NCI-H2107 treated with DMSO at 0.1 percent for 48 hours (cell line): ENCODE data around the gene PON2.
"Not testable (repeated sequence)": the region's sequence is repeated elsewhere in the genome, so short reads cannot be mapped to it uniquely, and the experiment has no call there.

Experiments used
- DNase-seq: peaks from one replicate; lab custom pipeline; 2025; ENCODE audit not compliant: unreplicated experiment; lab: John Stamatoyannopoulos, UW

The PON2 gene

GRCh38 chr7:95407751-95408150, 27.1 kb downstream of the PON2 start:
- DNase-seq, result no peak

DNA sequence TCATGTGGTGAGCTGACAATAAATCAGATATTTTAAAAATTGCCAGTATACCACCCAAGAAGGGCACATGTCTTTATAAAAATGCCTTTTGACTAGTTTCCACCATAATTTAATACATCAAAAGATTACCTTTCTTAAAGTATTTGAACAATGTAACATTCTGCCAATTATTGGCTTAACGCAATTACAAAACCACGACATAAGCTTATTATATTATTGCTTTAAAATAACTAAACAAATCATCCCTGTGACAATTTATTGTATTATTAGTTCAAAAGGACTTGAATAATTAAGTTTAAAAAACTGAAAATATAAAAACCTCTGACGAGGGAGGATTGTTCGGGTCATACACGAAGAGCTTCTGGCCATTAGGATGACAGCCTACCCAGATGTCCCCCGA, 29.0 kb downstream of the PON2 start:
- DNase-seq, result no peak

DNA sequence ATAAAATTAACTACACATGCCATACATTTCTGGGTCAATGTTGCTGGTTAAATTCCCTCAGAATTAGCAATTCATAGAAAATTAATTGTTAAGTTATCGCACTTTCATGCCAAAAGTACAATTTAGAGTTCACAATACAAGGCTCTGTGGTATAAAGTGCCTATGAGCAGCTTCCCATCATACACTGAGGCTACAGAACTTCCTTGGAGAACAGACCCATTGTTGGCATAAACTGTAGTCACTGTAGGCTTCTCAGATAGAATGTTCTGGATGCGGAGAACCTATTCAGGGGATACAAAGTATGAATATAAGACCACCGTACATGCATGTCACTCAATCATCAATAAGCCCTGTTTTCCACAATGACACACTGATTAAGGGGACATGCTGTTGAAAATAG, 29.6 kb downstream of the PON2 start:
- DNase-seq, result no peak

DNA sequence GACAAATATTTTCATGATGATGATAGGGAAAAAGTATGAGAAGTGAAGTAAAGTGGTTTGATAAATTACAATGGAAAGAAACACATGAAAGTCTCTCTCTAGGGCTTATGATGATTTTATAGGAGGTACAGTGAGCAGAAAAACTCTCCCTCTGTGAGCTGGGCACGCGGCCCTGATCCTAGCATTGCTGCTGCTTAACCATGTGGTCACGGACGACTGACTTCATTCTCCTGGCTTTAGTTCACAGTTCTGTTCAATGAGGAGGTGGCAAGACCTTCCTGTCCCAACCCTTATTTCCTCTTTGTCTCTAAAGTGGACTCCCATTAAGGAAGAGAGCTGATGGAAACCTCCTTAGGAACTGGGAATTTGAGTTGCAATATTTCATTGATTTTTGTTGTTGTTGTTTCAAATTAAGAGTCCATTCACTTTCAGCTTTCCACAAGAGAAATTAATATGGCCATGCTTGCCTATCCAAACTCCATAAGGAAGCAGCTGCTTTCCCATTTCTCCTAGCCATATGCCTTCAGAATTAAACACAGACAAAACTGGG, 30.4 kb downstream of the PON2 start:
- DNase-seq, result peak; percentile 74

GRCh38 chr7:95398155-95398940, 36.5 kb downstream of the PON2 start:
- no peak for DNase-seq

DNA sequence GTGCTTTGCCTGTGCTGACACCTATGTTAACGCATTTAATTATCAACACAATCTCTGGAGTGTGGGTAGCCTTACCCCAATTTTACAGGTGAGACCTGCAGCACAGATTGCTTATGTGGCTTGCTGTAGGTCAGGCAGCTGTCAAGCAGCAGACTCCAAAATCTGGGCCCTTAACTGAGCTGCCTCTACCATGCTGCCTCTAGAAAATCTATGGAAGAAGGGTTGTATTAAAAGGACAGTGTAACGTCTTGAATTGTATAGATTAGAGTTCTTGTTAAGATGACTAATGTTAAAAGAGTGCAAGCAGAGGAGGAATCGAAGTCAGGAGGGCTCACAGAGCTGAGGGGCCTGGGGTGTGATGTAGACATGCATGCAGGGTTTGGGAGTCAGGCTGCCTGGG, 37.4 kb downstream of the PON2 start:
- DNase-seq, result no peak

- DNase-seq, result no peak
These were observed 38.4 kb downstream of the PON2 start, which contains the start of gene PON3 for GRCh38 chr7:95396136-95397032. Gene PON3, minus strand, starts transcription at chr7:95396375. Its CDS starts 25 bp downstream, at chr7:95396350.

- DNase-seq, result no peak
These were observed 39.1 kb downstream of the PON2 start for GRCh38 chr7:95395755-95396135.

DNA sequence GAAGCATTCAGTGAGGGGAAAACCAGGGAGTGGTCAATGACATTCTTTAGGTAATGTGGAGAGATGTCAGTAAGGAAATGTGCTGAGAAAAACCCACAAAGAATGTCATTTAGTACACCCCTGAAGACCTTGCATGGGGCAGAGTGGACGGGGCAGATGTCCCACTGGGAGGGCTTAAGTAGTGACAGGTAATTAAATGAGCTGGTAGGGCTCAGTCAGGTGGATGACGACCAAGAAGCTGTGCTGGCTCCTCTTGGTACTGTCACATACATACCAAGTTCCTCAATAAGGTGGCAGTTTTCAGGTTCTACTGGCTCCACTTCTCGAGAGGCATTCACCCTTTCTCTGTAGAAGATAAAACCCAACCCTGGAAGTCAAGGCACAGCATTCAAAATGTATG, 40.5 kb downstream of the PON2 start:
- DNase-seq, result no peak

DNA sequence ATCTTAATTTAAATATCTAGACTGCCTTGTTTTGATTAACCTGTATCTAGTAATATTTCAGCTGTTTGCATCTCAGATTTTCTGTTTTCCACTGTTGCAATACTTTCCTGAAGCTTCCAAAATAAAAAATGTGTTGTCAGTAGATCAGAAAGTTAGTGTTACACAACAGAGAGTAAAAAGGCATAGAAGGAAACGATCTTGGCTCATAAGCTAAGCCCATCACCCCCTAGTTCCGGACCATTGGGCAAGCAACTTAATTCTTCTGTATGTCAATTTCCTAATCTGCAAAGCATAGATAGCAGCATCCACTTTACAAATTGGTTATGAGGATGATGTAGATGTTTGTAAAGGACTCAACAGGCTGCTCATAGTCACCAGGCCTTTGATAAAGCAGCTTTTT, 43.1 kb downstream of the PON2 start:
- no peak for DNase-seq

DNA sequence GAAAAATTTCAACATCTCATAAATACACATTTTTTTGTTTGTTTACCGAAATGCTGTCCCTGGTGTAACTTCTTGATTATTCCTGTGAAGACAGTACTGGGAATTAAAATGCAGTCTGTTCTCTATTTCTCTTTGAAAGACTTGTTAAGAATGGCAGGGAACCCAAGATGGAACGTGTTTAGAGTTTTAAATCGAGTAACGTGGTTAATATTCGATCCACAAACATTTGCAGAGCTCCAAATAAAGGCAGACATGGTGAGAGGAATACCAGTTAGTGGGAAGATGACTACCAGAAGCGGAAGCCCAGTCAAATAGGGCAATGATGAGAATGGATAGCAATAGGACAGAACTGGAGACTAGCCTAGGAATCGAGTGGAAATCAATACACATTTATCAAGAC, 45.3 kb downstream of the PON2 start:
- no peak for DNase-seq

GRCh38 chr7:95379457-95379856, 55.4 kb downstream of the PON2 start:
- not testable (repeated sequence) for DNase-seq

GRCh38 chr7:95376632-95377400, 58.0 kb downstream of the PON2 start:
- DNase-seq, result no peak

DNA sequence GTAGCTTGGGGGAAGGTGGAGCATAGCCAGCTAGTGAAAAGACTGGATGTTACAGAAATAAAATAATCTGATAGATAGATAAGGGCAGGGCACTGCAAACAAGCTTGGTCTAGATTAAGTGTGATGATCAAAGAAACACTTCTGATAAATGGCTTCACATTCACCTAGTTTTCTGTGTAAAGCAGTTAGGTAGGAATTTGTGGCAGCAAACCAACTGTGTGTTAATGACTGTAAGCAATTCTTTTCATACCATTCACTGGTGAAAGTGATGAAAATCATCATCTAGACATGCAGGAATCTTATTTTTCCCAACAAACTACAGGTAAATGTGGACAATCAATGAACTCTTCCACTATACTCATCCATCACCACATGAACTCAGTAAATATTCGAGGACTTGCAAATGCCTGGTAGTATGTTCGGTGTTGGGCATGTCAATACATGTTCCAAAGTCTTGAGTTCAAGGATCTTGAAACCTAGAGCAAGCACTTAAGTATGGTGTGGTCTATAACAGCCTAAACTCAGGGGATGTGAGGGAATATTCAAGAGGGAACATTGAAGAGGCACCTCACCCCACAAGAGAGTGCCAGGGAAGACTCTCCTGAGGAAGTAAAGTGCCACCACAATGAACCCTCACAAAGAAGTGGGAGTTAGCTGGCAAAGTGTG, 59.1 kb downstream of the PON2 start:
- DNase-seq, result no peak

DNA sequence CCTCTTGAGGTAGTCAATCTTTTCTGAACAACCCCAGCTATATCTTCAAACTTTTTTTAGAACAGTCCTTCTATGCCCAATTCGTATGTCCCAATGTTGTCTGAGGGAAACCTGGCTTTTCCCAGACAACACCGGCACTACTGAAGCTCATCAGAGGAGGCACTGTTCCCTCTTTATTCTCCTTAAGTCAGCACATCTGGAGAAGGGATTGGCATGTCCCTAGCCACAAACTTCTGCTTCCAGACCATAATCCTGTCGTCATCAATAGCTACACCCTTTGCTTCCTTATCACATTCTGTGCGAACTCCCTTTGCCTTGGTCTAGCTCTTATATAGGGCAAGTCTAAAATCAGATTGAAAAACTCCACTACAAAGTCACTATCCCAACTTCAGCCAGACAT, 61.5 kb downstream of the PON2 start:
- DNase-seq, result no peak

DNA sequence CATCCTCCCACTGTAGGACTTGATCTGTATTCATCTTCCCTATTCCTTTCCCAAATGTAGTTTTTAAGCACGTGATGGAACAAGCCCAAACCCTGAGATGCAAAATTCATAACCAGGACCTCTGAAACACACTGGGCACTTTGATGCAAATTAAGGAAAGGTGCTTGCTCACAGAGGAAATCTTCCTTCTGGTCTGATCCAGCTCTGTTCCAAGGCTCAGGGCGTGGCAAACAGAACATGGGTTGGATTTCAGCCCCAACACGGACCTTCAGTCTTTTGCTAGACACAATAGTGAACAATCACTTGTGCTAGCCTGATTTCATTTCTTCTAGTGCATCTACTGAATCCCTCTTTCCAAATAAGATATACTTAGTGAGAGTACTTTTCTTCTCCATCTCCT, 66.6 kb downstream of the PON2 start:
- DNase-seq, result no peak

DNA sequence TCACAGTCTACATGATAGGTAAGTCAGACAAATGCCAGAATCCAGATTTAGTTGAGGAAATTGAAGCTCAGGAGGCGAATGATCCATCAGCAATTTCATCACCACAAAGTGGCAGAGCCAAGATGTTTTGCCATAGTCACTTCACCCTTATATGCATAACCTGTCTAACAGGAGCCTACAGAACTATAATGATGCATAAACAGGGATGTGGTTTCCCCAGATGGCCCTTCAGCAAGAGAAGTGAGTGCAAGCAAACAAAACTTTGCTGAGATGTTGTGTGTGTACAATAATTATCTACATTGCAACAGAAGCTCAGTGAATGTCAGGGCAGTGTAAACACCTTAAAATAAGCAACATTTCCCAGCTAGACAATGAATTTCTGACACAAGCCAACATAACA, 67.2 kb downstream of the PON2 start:
- DNase-seq, result peak; percentile 83

DNA sequence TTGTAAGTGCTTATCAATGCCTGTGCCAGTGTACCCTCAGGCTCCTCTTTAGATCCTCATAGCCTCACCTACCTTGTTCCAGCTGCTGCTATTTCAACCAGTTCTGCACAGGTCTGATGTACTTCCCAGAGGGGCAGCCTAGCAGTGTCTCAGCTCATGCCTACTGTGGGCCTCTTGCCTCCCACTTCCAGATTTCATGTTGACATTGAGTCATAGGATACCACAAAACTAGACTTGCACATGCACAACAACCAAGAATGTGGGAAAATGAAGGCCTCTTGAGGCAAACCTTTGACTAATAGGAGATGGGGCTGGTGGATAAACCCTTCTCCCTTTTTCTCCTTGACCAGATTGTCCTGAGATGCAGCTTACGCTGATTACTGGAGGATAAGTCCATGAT, 69.7 kb downstream of the PON2 start:
- DNase-seq, result no peak

GRCh38 chr7:95357623-95358022, 77.2 kb downstream of the PON2 start:
- DNase-seq, result no peak
